Activated CD4-positive, alpha-beta T cell treated with anti-CD3 and anti-CD28 coated beads, Interleukin-2, amount 50 U/mL, for 4 hours (primary cell): ENCODE results near the gene EFCAB3.
"Not testable (repeated sequence)": the region's sequence is repeated elsewhere in the genome, so short reads cannot be mapped to it uniquely, and the experiment has no call there.

Experiments
- DNase-seq, 2 experiments: peaks; one replicate each; pipeline ENCODE4 v3.0.0-alpha.2; 2020

The EFCAB3 gene

GRCh38 chr17:62380253-62380652 lies at the start of gene EFCAB3:
TSS of gene EFCAB3 (plus strand) at chr17:62380553. CDS start at chr17:62382980, 2,427 bp downstream.
- no peak for DNase-seq

- DNase-seq: no peak
These were observed 43.8 kb upstream of the EFCAB3 start for GRCh38 chr17:62336527-62336926.

DNA sequence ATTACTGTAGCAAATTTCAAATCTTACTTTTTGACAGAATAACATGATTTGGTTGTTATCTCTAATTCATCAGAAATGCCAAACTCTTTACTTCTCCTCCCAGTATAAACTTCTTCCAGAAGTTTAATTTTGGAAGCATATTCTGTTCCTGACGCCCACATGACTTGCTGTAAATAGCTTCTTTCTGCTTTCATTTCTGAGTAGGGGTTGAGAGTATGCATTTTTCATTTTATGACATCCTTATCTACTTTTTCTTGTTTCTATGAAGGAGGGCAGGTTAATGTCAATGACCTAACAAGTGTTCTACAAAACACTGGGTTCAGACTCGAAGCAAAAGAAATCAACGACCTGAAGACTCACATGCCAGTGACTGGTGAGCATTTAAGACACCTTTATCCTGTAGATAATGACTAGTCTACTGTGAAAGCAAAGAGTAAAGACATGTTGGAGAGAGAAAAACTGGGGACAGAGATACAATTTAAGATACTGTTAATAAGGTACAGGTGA lies 36.5 kb upstream of the EFCAB3 start:
- no peak for DNase-seq

- no peak for DNase-seq
These were observed 29.2 kb upstream of the EFCAB3 start for GRCh38 chr17:62351176-62351575.

DNA sequence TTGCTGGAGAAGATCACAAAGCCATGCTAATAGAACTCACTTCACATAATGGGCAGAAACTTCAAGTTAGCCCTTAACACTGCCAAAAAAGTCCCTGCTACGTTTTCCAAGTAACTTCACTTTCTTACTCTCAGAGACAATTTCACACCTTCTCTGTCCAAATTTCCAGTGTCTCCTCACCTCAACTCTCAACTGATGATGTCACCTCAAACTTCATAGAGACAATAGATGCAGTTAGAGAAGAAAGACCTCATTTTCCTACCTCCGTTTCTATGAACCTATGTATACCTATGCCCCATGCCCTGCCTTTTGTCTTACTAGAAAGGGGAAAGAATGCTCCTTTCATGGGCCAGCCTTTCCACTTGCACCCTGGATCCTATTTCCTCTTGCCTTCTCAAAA lies 14.2 kb upstream of the EFCAB3 start:
- DNase-seq: no peak

- DNase-seq: no peak
These were observed 1.2 kb downstream of the EFCAB3 start for GRCh38 chr17:62381561-62381960.

DNA sequence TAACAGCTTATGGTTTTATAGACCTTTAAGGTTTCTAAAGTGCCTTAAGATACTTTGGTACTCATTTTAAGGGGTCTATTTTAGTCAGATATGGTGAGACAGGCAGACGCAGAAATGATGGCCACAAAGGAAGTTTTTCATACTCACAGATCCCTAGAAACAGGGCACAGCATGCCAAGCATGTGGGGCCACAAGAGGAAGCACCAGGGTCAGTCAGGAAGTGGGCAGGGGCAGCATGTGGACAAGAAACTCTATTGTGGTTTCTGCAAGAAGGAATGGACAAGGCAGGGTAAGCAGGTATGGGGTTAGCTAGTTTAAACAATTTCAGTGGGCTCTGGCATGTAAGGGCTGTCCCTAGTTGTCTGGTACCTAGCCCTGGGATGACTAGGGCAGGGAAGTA lies 8.5 kb downstream of the EFCAB3 start:
- no peak for DNase-seq

DNA sequence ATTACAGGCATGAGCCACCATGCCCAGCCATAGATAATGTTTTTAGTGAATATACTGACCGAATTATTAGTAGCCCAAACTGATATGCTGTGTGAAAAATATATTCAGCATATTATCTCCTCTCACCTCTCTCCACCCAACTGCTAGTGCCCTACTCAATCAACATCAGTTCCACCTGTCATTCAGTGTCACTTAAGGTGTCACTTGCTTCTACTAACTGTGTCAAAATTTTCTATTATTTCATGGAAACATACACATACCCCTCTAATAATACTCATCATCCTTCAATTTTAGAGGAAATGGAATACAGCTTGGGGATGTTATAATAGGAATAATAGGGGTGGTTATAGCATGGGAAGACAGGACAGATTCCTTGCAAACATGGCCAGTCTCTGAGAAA lies 12.6 kb downstream of the EFCAB3 start:
- no peak for DNase-seq

DNA sequence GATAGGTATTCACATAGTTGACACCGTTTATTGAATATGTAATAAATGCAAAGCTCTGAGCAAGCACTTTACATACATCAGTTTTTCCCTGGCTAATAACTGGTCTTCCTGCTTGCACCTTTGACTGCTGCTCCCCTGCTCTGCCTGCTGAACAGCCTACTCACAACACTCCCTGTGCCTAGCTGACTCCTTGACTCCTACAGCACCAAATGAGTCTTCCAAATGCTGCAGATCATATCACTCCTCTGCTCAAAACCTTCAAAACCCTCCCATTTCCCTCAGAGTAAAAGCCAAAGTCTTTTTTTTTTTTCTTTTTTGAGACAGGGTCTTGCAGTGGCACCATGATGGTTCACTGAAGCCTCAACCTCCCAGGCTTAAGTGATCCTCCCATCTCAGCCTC lies 18.5 kb downstream of the EFCAB3 start:
- no peak for DNase-seq

DNA sequence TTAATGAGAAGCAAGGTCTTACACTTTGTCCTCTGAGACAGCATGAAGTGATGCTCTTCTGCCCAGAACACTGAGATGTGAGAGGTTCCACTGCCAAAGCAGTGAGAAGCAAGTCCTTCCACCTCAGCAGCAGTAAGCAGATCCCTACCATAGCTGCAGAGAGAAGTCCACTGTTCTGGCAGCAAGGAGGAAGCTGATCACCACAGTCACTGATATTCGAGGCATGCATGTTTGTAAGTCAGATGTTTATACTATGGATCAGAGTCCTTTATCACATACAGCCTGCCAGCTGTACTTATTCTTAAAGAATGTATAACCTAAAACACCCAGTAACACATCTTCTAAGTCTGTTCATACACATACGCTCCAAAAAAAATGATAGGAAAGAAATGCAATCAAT lies 25.1 kb downstream of the EFCAB3 start:
- no peak for DNase-seq

- not testable (repeated sequence) for DNase-seq
These were observed 32.7 kb downstream of the EFCAB3 start for GRCh38 chr17:62413090-62413489.

GRCh38 chr17:62423647-62424461 lies 43.5 kb downstream of the EFCAB3 start, which contains the start of gene METTL2A:
TSS of gene METTL2A (plus strand) at chr17:62423897. CDS start at chr17:62423903, 6 bp downstream.
- DNase-seq: peak; percentile 77 to 79

DNA sequence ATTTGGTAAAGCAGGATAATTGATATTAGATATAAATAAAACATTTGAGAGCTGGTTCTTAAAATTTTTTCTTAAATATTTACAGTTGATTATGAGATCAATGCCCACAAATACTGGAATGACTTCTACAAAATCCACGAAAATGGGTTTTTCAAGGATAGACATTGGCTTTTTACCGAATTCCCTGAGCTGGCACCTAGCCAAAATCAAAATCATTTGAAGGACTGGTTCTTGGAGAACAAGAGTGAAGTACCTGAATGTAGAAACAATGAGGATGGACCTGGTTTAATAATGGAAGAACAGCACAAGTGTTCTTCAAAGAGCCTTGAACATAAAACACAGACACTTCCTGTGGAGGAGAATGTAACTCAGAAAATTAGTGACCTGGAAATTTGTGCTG lies 45.9 kb downstream of the EFCAB3 start:
- DNase-seq: not testable (repeated sequence)

- DNase-seq: not testable (repeated sequence)
These were observed 54.9 kb downstream of the EFCAB3 start for GRCh38 chr17:62435251-62435650.

GRCh38 chr17:62441181-62441580 lies 60.8 kb downstream of the EFCAB3 start:
- not testable (repeated sequence) for DNase-seq

- DNase-seq: no peak
These were observed 63.7 kb downstream of the EFCAB3 start for GRCh38 chr17:62444063-62444462.

- not testable (repeated sequence) for DNase-seq
These were observed 65.4 kb downstream of the EFCAB3 start for GRCh38 chr17:62445791-62446190.

- not testable (repeated sequence) for DNase-seq
These were observed 71.8 kb downstream of the EFCAB3 start for GRCh38 chr17:62452195-62452594.

DNA sequence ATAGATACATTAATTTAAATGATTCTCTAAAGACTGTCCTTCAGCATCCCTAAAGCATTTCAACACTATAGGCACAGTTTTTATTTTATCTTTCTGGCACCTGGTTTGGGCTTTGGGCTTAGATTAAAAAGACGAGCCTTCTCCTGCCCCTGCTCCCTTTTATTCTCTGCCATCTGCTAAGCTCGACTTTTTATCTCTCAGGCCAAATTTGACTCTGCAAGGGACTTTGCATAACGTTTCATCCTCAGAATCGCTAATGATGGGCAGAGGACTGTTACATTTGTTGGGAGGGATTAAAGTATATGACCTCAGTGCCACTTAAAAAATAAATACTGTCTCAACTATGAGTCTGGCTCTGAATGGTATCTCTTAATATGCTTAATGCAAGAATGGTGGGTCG lies 72.7 kb downstream of the EFCAB3 start:
- DNase-seq: not testable (repeated sequence)

DNA sequence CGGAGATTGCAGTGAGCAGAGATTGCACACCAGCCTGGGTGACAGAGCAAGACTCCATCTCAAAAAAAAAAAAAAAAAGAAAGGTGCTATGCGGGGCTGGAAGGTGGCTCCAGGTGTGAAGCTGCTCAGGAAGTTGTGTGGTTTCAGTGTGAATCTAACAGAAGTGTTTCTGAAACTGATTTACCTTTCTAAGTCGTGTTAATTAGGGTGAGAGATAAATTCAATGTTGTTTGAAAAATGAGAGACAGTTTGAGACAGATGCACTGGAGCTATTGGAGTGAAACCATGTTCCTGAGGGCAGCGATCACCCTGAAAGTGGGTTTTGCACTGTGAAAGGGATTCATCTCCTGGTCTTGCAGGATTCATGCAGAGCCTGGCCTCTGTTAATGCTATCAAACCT lies 73.3 kb downstream of the EFCAB3 start:
- DNase-seq: not testable (repeated sequence)

GRCh38 chr17:62454111-62454510 lies 73.8 kb downstream of the EFCAB3 start:
- not testable (repeated sequence) for DNase-seq

DNA sequence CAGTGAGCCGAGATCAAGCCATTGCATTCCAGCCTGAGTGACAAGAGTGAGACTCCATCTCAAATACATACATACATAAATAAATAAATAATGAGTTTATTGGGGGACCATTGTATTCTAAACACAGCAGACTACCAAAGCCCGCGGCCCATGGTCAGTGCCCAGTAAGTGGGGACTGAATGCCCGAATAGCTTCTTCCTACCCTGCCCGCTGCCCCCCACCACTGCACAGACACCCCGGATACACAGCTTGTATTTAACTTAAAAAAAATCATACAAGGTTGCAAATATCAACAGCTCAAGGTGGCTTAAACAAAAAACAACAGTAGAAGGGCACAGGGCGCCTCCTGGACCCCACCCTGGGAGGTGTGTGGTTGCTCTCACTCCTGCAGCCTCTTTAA lies 75.7 kb downstream of the EFCAB3 start:
- no peak for DNase-seq

DNA sequence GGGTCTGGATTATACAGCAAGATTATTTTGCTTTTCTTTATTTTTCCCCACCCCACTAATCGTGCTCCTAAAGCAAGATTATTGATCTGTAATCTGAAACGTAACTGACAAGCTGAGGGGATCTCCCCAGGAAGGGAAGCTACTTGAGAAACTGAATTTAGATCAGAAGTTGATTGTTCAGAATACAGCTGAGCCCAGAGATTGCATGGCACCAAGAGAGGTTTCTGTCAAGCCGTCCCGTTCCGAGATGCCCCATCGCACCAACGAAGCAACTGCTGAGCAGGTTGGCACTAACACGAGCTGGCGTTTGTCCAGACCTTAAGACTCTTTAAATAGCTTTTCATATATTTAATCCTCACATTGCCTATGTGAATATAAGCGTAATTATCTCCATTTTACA lies 78.1 kb downstream of the EFCAB3 start:
- DNase-seq: not testable (repeated sequence)

DNA sequence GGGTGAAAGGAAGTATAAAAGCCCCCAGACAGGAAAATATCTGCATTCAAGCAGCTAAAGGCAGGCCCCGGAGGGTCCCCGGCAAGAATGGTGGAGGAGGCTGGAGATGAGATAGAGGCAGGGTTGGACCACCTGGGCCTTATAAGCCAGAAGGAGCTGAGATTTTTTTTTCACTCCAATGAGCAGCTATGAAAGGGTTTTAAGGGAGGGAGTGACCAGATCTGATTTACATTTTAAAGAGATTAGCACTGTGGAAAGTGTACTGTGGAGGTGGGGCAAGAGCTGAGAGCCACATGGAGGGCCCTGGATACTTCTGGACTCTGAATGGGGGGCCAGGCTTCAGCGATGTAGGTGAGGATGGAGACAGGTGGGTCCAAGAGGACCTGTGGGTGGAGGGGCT lies 84.1 kb downstream of the EFCAB3 start:
- not testable (repeated sequence) for DNase-seq

- DNase-seq: not testable (repeated sequence)
These were observed 84.9 kb downstream of the EFCAB3 start for GRCh38 chr17:62465271-62465670.
